Skeletal muscle tissue (tissue), 4 donors: ENCODE measurements around the gene VIT. TPM values are rescaled to one million over a fixed set of nuclear protein-coding genes. Genes with fewer than 3 reads are reported as not detected.

Experiments
- H3K27ac ChIP-seq: one replicate; pipeline ENCODE4 v1.7.0; 2013; ENCODE audit warnings: mild to moderate bottlenecking, low read depth, low read length, inconsistent platforms
- H3K27me3 ChIP-seq, 3 donors: one replicate each; pipeline ENCODE4 v1.7.0; 2013; ENCODE audit warnings: low read length in 3 of 3; ENCODE audit not compliant: control insufficient read depth in 3 of 3, insufficient read depth in 3 of 3
- H3K36me3 ChIP-seq, 3 donors: one replicate each; pipeline ENCODE4 v1.7.0; 2013; ENCODE audit warnings: low read length in 3 of 3; ENCODE audit not compliant: control insufficient read depth in 3 of 3, insufficient read depth in 3 of 3
- H3K4me1 ChIP-seq, 3 donors: one replicate each; pipeline ENCODE4 v1.7.0; 2013; ENCODE audit warnings: low read length in 3 of 3, mild to moderate bottlenecking in 3 of 3; ENCODE audit not compliant: control insufficient read depth in 3 of 3, insufficient read depth in 3 of 3
- H3K4me3 ChIP-seq, 3 donors: one replicate each; pipeline ENCODE4 v1.7.0; 2013; ENCODE audit warnings: low read length in 3 of 3
- H3K9ac ChIP-seq, 3 donors: one replicate each; pipeline ENCODE4 v1.7.0; 2013; ENCODE audit warnings: low read length in 3 of 3, mild to moderate bottlenecking in 3 of 3, moderate library complexity in 2 of 3, low read depth in 1 of 3
- H3K9me3 ChIP-seq, 3 donors: one replicate each; pipeline ENCODE4 v1.7.0; 2013; ENCODE audit warnings: low read length in 3 of 3; ENCODE audit not compliant: control insufficient read depth in 3 of 3
- total RNA-seq: library from RNA; depleted of rRNA; stranded (reverse); fragments of >200 nt; gene quantifications from one replicate; pipeline ENCODE4 v1.2.3, GENCODE V29; 2014
- donor health status: Osteomylitis.

VIT gene, protein sequence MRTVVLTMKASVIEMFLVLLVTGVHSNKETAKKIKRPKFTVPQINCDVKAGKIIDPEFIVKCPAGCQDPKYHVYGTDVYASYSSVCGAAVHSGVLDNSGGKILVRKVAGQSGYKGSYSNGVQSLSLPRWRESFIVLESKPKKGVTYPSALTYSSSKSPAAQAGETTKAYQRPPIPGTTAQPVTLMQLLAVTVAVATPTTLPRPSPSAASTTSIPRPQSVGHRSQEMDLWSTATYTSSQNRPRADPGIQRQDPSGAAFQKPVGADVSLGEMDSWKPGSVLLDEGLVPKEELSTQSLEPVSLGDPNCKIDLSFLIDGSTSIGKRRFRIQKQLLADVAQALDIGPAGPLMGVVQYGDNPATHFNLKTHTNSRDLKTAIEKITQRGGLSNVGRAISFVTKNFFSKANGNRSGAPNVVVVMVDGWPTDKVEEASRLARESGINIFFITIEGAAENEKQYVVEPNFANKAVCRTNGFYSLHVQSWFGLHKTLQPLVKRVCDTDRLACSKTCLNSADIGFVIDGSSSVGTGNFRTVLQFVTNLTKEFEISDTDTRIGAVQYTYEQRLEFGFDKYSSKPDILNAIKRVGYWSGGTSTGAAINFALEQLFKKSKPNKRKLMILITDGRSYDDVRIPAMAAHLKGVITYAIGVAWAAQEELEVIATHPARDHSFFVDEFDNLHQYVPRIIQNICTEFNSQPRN
- 6.8 TPM for total RNA-seq

DNA sequence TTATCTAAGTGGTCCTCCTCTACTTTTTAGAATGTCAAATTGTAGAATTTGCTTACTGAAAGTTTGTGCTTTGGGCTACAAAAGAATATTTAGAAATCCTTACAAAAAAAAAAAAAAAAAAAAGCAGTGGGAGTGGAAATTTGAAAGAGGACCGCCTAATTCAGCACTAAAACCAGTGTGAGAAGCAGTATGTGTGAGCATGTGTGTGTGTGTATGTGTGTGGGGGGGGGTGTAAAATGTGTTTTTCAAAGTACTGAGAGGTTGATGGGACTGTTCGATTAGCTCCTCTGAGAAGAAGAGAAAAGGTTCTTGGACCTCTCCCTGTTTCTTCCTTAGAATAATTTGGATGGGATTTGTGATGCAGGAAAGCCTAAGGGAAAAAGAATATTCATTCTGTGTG is at the start of gene VIT:
Gene VIT (plus strand): TSS at position 175 of the 400 bp plus-strand sequence. CDS start 19,664 bp downstream, outside the sequence.
- no peaks in the 10 kb centered on the region for H3K4me1 ChIP-seq
- H3K9me3 ChIP-seq: no peaks in the 10 kb centered on the region
- H3K9ac ChIP-seq: peak within 1 kb of the TSS in 2 of 3 donors; percentile 11 to 34
- H3K27ac ChIP-seq: no peak within 1 kb of the TSS
- H3K4me3 ChIP-seq: peak within 1 kb of the TSS; percentile 1 to 54 (median 31)
- no peaks in the 10 kb centered on the region for H3K36me3 ChIP-seq
- no peaks in the 10 kb centered on the region for H3K27me3 ChIP-seq

DNA sequence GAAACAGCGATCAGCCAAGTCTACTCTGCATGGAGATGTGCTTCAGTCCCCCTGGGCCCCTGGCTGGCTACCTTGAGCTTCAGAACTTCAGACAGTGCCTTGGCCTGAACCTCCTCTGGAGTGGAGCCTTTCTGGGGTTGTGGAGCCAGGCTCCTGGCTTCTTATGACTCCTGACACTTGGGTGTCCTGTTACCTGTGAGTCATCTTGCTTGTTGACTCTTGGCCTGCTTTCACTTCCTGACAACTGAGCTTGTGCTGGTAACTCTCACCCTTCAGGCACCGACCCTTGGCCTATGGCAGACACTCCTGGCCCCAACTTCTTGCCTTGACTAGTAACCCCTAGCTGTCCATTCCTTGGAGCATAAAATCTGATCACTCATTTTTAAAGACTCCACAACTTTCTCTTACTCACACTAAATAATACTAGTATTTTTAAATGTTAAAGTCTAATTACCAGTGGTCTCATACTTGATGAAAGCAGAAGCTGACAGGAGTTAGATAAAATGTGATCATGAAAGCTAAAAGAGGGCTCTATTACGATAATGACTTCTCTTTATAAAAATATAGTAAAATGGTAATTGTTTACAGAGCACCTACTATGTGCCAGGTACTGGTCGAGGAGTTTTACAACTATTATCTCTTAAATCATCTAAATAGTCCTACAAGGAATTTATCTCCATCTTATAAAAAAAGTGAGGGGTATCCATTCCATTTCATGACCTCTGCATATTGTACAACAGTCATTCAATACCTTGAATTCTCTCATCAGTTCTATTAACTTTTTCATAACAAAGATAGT is 46.3 kb upstream of the VIT start:
- Histone ChIP-seq H3K9me3 (peaks cover 0 to 5% (median 4%) of the 10 kb centered on the region in 3 donors), H3K9ac (peak overlapping the region in 1 of 3 donors; percentile 54), H3K27me3 (no peaks in the 10 kb centered on the region), H3K4me1 (peaks cover 9 to 17% (median 10%) of the 10 kb centered on the region in 3 donors), H3K36me3 (no peaks in the 10 kb centered on the region), H3K27ac (peak overlapping the region; percentile 68), H3K4me3 (peak overlapping the region in 1 of 3 donors; percentile 29)

DNA sequence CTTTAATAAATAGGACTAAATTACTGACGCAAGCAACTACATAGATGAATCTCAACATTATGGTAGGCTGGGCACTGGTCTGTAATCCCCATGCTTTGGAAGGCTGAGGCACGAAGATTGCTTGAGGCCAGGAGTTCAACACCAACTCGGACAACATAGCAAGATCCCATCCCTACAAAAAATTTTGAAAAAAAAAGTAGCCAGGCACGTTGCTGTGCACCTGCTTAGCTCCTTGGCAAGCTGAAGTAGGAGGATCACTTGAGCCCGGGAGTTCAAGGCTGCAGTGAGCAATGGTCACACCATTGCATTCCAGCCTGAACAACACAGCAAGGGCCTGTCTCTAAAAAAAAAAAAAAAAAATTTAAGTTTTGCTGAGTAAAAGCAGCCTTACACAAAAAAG is 43.4 kb upstream of the VIT start:
- Histone ChIP-seq H3K9ac (no peak overlapping the region), H3K27ac (no peak overlapping the region), H3K36me3 (no peaks in the 10 kb centered on the region), H3K4me1 (peaks cover 9 to 17% (median 11%) of the 10 kb centered on the region in 3 donors), H3K4me3 (no peak overlapping the region), H3K27me3 (no peaks in the 10 kb centered on the region), H3K9me3 (peaks cover 0 to under 1% (median 0%) of the 10 kb centered on the region in 3 donors)

DNA sequence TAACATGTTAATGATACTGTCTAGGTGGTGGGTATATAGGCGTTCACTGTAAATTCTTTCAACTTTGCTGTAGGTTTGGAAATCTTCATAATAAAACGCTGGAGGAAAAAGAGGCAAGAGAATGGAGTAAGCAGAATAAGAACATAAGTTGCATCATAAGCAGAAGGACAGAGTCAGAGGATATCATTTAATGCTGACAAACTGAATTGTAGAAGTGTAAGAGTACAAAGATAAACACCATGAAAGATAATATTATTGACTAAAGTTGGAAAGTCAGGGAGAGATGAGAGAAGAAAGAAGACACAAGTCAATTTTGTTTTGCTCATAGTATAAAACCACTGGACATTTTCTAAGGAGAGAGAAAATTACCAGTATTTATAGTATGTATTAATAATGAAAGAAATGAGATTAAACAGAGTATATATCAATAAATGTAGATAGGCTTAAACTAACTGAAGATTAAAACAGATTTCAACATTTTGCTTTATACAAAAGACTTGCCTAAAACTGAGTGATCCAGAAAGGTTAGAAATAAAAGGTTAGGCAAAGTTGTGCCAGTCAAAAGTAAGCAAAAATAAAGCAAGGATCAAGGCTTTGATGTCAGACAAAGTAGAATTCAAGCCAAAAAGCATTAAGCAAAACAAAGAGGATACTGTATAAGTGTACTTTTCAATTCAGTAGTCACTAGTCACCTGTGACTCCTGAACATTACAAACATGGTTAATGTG is 42.4 kb upstream of the VIT start:
- Histone ChIP-seq H3K27ac (no peak overlapping the region), H3K36me3 (no peaks in the 10 kb centered on the region)

DNA sequence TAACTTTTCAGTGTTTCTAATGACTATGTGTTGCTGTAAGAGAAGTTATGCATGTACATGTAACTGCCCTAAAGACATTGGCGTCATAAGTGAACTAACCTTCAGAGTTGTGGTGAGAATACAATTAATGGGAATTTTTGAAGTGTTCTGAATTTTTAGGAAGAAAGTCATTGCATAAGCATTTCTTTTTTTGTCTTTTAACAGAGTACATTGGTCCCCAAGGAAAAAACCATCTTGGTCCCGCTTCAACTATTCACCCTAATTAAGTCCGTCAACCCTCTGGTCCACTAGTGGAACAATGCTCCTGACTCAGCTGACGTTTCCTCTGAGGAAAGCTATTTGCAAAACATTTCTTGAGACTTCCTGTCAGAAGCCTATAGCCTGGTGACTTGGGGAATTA is 41.1 kb upstream of the VIT start:
- H3K4me1 ChIP-seq: peaks cover 6 to 10% (median 9%) of the 10 kb centered on the region in 3 donors
- H3K9me3 ChIP-seq: no peaks in the 10 kb centered on the region
- no peak overlapping the region for H3K9ac ChIP-seq
- no peak overlapping the region for H3K4me3 ChIP-seq
- no peak overlapping the region for H3K27ac ChIP-seq
- H3K27me3 ChIP-seq: no peaks in the 10 kb centered on the region
- H3K36me3 ChIP-seq: no peaks in the 10 kb centered on the region

More for the DNA sequence above, 42.4 kb upstream of the VIT start:
- Histone ChIP-seq H3K9ac (no peak overlapping the region), H3K4me3 (no peak overlapping the region), H3K9me3 (no peaks in the 10 kb centered on the region), H3K4me1 (peaks cover 9 to 20% (median 12%) of the 10 kb centered on the region in 3 donors), H3K27me3 (no peaks in the 10 kb centered on the region)

DNA sequence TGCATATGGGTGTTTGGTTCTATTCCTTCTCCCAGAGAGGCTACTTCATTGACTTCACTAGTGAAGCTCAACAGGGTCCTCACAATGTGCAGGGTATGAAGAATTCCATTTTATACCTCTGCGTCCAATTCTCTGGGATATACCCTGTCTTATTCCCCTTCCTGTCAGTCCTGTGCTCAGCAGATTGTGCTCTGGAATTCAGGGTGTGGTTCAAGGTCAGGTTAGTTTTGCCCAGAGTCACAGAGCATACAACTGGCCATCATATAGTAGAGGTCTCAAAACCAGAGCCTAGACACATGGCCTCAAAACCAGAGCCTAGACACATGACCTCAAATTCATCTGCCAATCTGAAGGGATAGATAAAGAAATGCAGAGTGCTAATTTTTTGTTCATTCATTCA is 38.8 kb upstream of the VIT start:
- no peaks in the 10 kb centered on the region for H3K27me3 ChIP-seq
- H3K36me3 ChIP-seq: no peaks in the 10 kb centered on the region
- no peaks in the 10 kb centered on the region for H3K9me3 ChIP-seq
- peak overlapping the region; percentile 7 for H3K27ac ChIP-seq
- peaks cover 6 to 8% (median 7%) of the 10 kb centered on the region in 3 donors for H3K4me1 ChIP-seq
- no peak overlapping the region for H3K9ac ChIP-seq
- H3K4me3 ChIP-seq: no peak overlapping the region

DNA sequence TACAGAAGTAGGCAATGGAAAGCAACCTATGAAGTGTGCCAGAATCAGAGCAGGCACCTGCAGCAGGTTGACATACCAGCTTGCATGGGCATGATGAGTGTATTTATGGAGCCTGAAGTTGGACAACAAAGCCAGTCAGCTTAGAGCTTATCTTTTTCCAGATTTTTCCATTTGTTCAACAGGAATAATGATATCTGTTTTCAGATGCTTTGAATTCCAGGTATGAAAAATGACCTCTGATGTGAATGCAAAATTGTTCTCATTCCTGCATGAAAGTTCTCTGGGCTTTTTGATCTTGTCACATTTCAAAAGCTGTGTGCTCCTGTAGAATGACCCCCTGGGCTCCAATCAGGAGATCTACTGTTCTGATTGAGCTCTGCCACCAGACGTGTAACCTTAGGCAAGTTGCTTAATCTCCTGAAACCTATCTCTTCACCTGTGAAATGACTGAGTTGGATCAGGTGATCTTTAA is 38.2 kb upstream of the VIT start:
- Histone ChIP-seq H3K4me1 (peaks cover 6 to 11% (median 8%) of the 10 kb centered on the region in 3 donors), H3K36me3 (no peaks in the 10 kb centered on the region), H3K9ac (no peak overlapping the region), H3K27me3 (no peaks in the 10 kb centered on the region), H3K4me3 (no peak overlapping the region), H3K27ac (peak overlapping the region; percentile 49), H3K9me3 (no peaks in the 10 kb centered on the region)

DNA sequence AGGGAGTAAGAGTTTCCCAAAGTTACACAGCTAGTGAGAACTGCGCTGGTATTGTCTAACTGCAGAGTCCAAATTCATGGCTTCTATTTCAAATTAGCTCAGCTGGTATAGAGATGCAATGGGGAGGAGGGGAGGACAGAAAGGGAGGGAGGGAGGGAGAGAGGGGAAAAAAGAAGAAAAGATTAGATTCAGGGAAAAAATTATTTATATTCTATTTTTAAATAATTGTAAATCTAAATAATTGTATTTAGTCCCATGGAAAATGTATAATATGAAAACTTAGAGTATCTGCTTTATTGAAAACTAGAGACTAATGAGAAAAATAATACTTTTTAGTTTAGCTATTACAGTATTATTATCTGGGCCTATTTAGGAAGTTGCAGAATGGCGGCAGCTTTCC is 37.3 kb upstream of the VIT start:
- peak overlapping the region; percentile 60 for H3K27ac ChIP-seq
- no peaks in the 10 kb centered on the region for H3K9me3 ChIP-seq
- H3K36me3 ChIP-seq: no peaks in the 10 kb centered on the region
- no peak overlapping the region for H3K9ac ChIP-seq
- peaks cover 8 to 16% (median 12%) of the 10 kb centered on the region in 3 donors for H3K4me1 ChIP-seq
- no peak overlapping the region for H3K4me3 ChIP-seq
- no peaks in the 10 kb centered on the region for H3K27me3 ChIP-seq

DNA sequence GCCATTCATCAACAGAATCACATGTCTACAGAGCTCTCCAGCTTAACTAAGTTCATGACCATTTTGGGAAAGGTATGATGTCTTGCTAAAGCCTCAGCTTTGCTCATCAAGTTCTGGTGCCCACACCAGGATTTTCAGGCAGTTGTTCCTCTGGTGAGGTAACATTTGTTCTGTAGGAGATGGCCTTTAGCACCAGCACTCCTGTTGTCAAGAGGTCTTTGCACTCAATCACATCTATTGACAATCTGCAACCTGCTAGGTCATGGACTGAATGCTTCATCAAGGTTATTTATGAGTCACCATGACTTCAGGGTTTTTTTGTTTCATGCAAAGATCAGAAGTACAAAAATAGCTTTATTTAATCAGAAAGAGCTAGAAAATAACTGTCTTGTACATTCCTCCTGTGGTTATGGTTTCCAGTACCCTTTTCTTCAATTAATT is 36.6 kb upstream of the VIT start:
- H3K36me3 ChIP-seq: no peaks in the 10 kb centered on the region
- H3K9ac ChIP-seq: no peak overlapping the region
- no peaks in the 10 kb centered on the region for H3K9me3 ChIP-seq
- peaks cover 6 to 16% (median 12%) of the 10 kb centered on the region in 3 donors for H3K4me1 ChIP-seq
- peak overlapping the region; percentile 60 for H3K27ac ChIP-seq
- H3K4me3 ChIP-seq: no peak overlapping the region
- no peaks in the 10 kb centered on the region for H3K27me3 ChIP-seq
